GM12892 (cell line): ENCODE measurements around the gene ASXL2.

ENCODE experiments used
- POLR2A ChIP-seq: IDR thresholded peaks from 2 replicates; pipeline ENCODE4 v1.6.1; 2011; ENCODE audit warnings: low read depth, low read length, control low read depth
- TAF1 ChIP-seq: IDR thresholded peaks from 2 replicates; pipeline ENCODE4 v1.6.1; 2011; ENCODE audit warnings: low read depth, mild to moderate bottlenecking, control low read depth, low read length, borderline replicate concordance

GRCh38 chr2:25711675-25712354 lies 166.5 kb downstream of the ASXL2 start:
- TF ChIP-seq POLR2A (no peak), TAF1 (no peak)
